ENCODE results near the gene DNTT.

The DNTT gene

DNA sequence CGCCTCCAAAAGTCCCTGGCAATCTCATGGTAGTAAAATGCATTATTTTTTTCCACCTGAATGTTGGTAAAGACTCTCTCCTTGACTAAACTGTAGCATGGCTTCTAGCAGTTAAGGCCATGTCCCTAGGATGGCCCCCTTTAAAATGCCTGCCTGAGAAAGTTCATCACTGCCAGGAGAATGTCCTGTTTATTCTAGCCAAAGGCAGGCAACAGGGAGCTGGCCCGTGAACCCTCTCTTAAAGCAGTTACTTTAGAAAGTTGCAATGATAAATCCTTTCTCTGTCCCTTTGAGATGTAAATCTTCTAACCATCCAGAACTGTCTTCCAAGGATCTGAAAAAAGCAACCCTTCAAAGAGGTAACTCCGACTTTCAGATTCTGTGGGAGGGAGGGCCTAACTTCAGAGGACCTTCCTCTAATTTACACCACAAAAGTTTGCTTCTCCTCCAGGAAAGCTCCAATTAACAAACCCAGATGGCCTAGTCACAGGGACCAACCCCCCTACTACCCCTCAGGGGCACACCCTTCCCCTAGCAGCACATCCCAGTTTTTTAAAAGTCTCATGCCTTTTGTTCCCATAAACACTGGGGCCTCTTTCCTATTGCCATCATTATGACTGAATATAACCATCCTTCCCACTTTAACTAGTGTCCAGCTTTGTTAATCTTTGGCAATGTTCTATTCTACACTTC, 5.5 kb downstream of the DNTT start:
- no peak for DNase-seq (ENCODE audit: low read depth)

DNA sequence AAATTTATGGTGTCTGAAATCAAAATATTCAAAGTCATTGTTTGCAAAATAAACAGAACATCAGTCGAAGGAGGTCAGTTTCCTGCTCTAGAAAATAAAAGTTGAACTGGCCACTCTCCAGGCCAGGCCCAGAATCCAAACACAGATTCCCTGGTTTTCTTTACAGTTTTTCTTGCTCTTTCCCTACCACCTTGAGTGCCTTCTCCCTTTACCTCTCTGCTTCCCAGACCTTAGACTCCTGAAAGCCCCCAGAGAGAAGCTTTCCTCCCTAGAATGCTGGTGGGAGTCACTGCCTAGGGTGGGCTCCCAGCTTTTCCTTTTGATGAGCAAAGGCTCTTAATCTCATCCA, 6.1 kb downstream of the DNTT start:
- DNase-seq (ENCODE audit: low read depth) = no peak

DNA sequence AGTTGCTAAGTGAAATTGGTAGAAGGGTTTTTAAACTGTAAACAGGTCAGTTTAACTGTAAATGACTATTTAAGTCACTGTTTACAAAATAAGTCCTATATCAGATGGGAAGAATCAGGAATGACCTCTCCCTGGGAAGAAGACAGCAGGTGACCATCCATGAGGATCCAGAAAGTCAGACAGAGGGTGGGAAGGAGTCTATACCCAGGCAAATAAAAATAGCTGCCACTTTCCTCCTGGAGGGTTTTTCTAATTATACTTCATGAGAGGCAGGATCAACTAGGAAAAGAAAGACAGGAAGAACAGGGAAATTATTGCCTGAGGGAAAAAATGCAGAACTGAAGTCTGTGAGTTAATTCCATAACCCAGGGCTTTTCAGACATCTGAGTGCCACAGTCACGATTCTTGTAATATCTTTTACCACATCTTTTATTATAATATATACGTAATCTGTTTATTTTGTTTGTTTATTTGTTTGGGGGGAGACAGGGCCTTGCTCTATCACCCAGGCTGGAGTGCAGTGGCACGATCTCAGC, 7.0 kb downstream of the DNTT start:
- no peak for DNase-seq (ENCODE audit: low read depth)

DNA sequence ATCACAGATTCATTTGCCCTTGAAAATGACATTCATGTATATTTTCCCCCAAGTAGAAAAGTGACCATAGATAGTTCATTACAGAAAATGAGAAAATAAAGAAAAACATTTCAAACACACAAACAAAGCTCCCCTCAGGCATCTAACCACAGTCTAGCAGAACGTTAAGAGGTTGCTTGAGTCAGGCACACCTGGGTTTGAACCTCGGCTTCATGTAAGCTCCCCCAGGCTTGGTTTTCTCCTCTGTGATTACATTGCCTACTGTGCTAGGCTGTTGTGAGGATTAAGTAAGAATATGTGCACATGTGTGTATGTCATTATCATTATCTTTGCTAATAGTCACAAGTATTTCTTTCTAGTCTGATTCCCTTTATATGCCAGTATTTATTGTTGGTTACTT, 9.1 kb downstream of the DNTT start:
- DNase-seq (ENCODE audit: low read depth) = no peak

DNA sequence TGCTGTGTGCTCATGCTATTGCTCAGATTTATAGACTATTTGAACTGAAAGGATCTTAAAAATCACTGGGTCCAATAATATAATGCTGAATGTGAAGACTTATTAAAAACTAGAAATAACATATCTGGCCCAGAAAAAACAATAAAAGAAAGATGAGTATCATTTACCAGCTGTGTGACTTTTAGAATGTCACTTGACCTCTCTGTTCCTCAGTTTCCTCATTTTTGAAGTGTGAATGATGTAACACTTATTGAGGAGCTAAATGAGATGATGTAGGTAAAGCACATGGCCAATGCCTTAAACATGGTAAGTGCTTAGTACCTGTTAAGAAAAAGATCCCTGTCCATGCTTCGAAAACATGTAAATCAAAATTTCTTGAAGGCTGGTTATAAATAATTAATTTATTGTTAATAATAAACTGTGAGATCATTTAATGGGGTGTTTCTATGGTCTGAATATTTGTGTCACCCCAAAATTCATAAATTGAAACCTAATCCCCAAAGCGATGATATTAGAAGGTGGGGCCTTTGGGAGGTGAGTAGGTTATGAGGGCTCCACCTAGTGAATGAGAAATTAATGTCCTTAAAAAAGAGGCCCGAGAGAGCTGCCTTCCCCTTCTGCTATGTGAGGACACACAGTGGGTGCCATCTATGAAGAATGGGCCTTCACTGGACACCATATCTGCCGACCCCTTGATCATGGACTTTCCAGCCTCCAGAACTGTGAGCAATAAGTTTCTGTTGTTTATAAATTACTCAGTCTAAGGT, 13.0 kb downstream of the DNTT start:
- DNase-seq (ENCODE audit: low read depth) = no peak

DNA sequence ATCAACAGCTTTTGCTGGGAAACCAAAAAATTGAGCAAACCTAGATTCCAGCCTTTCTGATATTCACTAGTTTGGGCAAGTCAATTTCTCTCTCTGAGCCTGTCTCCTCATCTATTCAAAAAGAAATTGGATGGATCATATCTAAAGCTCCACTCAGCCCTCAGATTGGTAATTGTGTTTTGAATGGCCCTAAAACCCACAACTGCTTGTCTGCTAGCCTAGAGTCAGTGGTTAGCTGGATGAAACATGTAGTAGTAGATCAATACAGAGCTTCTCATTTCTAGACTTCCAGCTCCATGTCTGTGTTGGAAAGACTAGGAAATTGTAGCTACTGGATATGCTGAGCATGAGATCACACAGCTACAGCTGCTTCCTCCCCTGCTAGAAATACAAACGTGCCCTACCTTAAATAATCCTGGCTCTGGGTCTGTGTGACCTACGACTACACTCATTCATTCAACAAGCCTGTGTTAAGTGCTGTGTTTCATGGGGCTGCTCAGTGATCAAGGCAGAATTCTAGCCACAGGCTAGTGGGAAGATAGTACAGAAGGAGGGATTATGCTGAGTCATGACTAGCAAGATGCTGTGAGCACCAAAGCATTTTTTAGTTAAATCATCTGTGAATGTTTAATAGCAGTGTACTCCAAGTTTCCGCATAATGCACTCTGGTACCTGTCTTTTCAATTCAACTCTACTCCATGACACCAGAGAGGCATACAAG, 15.7 kb downstream of the DNTT start:
- no peak for DNase-seq (ENCODE audit: low read depth)

DNA sequence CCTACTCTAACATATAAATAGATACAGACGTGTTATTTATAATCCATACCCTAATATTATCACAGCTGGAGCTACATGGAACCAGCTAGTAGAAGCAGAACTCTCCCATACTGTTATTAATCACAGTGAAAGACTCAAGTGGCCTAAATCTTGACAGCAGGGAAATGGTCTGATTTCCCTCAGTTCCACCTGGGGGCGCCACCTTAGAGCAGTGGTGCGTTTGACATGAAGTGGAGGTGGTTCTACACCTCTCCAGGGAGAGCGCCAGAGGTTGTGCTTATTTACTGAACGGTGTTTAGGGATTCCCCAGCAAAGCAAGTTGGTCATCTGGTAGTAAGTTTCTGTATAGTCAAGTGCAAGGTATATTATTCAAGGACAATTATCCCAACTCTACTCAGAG, 17.6 kb downstream of the DNTT start:
- no peak for DNase-seq (ENCODE audit: low read depth)

DNA sequence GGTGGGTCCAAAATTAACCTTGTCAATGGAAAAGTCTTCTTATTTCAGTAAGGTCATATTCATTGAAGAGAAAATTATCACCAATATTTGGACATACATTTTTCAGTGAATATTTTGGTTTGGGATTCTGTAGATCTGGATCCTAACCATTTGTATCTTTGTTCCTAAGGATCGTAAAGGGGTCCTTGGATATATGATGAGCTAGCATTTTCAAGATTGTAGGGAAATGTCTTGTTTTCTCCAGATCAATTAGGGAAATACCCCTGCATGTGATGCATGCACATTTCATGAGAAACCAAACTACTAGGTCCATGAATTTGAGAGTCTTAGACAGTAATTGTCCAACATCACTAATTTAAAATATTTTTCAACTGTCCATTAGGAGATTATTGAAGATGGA, 18.0 kb downstream of the DNTT start:
- DNase-seq (ENCODE audit: low read depth) = no peak

DNA sequence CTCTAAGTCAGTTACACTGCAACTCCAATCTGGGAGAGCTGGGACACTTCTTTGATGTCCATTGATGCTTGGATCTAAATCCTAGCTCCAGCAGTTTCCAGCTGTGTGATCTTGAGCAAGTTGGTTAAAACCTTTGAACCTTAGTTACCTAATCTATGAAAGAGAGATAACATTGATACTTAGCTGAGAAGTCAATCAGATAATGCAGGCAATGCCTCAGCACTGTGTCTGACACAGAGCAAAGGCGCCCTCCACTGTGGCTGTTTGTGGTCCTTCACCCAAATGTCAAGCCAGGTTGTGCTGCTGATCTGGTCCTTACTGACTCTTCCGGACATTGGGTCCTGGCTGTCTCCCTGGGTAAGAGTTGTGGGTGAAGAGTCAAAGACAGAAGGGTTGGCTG, 20.2 kb downstream of the DNTT start:
- DNase-seq (ENCODE audit: low read depth) = no peak

DNA sequence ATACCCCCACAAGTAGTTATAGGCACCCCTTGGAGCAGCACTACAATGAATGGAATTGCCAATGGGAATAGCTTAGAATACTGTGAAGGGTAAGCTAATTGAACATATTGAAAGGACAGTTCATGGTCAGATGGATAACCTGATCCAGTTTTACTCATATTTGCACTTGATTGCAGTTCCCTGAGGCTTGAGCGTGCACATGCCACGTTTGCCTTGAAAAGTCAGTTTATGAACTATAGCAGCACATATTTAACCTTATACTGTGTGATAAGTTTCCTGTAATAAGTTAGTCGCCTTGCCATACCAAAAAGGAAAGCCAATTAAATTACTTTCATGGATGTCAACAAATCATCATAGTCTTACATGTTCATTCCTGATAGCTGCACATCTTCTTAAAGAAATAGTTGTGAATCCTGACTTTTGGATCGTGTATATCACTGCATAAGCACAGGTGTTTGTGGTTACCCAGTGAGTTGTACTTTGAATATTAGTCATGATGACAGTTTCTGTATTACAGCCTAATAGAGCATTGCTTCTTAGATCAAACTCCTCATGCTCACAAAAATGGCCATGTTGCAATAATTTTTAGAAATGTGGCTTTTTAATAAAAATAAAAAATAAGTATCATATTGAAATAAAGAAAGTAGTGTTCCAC, 21.6 kb downstream of the DNTT start:
- no peak for DNase-seq (ENCODE audit: low read depth)

DNA sequence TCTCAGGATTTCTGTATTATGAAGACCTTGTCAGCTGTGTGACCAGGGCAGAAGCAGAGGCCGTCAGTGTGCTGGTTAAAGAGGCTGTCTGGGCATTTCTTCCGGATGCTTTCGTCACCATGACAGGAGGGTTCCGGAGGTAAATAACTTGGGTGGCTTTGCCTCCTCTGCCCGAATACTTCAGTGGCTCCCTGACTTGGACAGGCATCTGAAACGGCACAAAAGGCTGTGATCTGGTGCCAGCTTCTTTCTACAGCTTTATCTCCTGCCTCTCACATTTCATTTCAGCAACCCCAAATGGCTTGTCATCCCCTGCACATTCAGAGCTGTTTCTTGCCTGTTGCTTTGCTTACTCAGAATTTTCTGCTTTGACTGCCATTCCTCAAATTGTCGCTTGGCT, 23.2 kb downstream of the DNTT start:
- no peak for DNase-seq (ENCODE audit: low read depth)

DNA sequence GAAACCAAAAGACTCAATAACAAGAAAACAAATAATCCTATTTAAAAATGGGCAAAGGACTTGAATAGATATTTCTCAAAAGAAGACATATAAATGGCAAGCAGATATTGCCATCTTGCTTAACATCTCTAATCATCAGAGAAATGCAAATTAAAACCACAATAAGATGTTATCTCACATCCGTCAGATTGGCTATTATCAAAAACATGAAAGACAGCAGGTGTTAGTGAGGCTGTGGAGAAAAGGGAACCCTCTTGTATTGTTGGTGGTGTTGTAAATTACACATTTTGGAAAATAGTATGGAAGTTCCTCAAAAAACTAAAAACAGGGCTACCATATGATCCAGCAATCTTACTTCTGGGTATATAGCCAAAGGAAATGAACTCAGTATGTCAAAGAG, 28.9 kb downstream of the DNTT start:
- DNase-seq (ENCODE audit: low read depth) = no peak

DNA sequence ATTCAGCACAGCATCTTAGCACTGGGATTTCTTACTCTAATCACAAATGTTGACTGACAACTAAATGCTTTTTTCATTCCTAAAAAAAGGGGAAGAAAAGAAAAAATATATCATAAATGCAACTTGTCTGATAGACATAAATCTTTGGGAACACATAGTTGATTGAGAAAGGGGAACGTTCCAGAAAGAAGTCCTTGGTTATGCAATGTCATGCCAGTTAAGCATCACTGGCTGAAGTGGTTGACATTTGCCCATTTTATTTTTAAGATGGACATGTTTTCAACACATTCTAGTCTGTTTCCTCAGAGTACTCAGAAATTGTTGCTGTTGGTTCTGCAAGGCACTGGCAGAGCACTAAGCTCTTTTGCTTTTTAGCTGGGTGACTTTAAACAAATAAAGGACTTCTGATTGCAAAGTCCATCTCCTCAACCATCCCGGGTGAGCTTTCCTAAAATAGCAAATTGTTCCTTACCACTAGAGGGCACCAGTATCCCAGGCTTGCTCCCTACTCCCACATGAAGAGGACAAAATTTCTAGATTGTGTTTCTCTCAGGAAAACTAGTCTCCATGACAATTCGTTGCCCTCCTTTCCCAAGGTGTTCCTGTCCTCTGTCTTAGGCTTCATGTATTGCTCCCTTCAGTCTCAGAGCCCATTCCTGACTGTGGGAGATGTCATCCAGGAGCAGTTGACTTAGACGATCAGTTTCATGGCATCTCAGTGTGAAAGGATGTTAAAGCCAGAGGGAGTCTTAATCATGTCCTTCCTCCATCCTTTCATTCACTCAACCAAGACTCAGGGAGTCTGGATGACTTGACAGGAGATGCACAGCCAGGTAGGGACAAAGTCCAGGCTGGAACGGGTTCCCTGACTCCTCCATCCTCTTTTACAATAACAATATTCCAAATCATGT, 30.6 kb downstream of the DNTT start:
- DNase-seq (ENCODE audit: low read depth) = no peak

DNA sequence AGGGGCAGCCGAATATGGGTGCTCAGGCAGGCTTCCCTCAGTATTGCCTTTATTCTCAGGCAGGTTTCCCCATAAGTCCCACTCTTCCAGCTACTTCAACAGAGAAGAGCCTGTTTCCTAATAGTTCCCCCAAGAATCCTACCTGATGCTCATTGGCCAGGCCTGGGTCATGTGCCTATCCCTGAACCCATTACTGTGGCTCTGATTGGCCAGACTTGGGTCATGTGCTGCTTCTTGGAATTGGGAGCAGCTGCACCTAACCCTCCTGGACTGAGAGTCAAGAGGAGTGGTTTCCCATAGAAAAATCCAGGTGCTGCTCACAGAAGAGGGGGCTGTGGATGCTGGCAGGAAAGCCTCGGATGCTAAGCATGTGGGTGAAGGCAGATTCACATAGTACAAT, 32.9 kb downstream of the DNTT start:
- DNase-seq (ENCODE audit: low read depth) = no peak

DNA sequence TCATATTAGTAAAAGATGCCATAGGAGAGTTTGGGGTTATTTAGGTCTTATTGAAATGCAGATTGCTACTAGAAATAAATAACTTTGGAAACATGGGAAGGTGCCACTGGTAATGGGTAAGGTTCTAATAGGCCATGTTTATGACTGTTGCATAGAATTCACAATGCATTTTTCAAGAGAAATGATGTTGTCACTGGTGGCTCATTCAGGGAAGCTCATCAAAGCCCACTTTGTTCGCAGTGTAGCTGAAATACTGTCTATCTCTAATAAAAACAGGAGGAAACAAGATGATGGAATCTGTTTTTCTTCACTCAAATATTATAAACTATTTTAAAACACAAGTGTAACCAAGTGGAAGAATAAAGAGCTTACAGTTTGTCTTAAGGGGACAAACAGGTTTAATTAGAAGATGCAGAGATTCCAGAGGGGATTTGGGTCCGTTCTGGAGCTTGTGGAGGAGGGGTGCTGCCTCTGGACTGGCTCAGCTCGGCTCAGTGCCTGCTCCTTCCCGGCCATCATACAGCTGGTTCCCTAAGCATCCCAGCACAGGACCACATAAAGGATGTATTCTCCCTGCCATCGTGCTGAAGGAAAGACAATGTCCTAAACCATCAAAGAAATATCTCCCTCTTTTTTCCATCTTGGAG, 34.2 kb downstream of the DNTT start:
- no peak for DNase-seq (ENCODE audit: low read depth)

DNA sequence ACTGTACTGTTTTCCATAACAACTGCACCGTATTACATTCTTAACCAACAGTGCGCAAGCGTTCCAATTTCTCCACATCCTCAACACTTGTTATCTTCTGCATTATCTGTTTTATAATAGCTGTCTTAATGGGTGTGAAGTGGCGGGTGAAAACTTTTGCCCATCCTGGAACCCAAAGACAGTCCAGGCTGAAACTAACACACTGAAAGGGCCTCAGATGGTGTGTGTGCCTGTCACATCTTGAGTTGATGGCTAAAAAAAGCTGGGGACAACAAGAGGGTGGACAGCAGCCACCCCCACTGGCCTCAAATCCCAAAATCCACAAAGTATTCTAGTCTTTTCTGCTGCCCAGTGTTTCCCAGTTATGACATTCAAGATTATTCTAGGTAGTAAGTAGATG, 35.1 kb downstream of the DNTT start:
- DNase-seq (ENCODE audit: low read depth) = no peak

DNA sequence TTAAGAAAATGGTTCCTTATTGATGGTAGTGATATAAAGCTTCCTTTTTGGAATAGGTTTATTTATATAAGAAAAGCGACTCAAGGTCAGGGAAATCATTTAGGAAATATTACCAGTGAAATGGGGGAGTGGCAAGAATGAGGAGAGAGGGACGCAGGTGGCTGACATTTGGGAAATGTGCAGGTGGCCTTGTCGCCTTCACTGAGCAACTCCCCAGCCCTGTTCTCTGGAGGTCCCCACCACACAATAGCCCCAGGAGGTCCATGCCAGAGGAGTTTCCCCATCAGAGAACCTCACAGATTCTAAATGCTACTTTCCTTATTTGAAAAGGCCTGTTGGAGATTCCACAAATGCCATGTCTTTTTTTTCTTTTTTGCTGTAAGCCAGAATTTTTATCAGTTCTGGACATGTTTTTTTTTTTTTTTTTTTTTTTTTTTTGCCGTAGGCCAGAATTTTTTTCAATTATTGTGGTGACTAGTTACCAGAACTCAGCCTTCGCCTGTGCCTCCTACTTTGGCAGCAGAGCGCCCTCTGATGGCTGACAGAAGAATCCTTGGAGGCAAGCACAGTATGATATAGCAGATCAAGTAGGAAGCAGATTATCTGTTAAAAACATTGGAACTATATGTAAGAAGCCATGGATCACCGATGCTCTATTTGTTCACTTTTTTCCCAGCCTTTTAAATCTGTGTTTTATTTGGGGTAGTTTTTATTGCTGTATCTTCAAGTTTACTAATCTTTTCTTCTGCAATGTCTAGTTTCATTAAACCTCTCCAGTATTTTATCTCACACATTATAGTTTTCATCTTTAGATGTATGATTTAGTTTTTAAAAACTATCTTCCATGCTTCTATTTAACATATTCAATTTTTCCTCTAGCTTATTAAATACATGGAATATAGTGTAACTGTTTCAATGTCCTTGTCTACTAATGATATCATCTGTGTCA, 36.0 kb downstream of the DNTT start:
- peak; percentile 47 for DNase-seq (ENCODE audit: low read depth)

DNA sequence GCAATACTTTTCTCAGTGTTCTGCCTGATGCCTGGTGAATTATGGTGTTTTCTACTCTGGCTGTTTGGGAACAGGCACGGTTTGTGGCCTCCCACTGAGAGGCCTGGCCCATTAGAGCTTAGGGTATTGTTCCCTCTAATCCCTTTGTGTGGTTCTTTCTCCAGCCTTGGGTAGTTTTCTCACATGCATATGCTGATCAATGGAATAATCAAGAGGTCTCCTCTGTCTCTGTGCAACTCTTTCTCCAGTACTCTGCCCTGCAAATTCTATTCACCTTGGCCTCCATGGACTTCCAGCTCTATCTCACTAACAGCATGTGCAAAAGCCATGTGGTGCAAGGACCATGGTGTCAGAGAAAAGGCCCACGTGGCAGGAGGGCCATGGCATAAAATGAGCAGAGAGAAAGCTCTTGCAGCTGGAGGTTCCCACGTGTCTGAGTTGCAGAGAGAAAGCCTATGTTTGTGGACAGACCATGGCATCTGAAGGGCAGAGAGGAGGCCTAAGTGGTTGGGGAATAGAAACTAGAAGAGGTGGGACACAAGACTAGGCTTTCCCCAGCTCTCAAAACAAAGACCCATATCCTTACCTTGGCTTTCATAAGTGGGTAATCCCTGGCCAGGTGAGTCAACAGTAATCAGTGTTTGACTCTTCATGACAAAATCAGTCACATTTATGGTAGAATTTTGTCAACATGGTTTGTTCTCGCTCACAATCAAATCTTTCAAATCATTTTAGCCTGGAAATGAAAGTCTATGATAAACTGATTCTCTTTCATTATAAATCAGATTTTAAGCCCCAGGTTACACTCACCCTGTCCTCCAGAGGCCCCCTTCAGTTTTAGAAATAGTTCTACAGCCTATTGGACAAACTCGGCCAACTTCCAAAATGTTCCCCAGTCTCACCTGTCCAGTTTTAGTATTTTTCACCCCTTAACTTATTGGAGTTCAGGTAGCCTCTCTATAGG, 37.3 kb downstream of the DNTT start:
- DNase-seq (ENCODE audit: low read depth) = no peak

DNA sequence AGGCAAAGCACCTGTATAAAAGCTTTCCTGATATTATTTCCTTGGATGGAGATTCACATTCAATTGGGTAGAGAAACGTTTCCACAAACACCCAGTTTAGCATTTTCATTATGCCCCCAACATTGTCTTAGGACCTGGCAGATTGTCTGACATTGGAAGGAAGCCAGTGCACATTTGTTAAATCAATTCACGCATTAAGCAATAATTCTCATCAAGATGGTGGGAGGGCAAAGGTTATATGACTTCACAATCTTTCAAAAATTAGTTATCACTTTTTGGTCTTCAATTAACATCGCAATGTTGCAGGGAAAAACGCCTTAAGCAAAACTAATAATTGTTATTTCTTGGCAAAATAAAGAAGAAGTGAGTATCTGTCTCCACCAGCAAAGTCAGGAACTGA, 38.2 kb downstream of the DNTT start:
- DNase-seq (ENCODE audit: low read depth) = no peak

Measured in CMK (cell line).